Measurements from ENCODE around the gene LRRC17.

LRRC17 gene

DNA sequence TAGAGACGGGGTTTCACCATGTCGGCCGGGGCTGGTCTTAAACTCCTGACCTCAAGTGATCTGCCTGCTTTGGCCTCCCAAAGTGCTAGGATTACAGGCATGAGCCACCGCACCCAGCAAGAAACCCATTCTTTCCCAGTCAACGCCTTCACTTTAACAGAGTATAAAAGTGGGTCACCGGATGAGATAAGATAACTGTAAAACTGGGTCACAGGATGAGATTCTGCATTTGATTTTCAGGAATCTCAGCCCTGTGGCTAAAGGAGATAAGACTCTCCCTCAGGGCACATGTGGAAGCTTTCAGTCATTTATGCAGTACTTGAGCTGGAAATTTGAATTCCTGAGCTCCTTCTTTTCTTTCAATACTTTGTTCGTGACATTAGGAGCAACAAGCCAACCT lies 70.8 kb downstream of the LRRC17 start:
- no peak overlapping the region for H3K4me3 ChIP-seq (ENCODE audit: low read depth, low read length)
- DNase-seq (ENCODE audit: low read depth), result no peak
- in situ Hi-C loops (cut with HindIII; ENCODE audit: low sequenced_read_pairs), result no loop called here
- TF ChIP-seq, protein P1, sequence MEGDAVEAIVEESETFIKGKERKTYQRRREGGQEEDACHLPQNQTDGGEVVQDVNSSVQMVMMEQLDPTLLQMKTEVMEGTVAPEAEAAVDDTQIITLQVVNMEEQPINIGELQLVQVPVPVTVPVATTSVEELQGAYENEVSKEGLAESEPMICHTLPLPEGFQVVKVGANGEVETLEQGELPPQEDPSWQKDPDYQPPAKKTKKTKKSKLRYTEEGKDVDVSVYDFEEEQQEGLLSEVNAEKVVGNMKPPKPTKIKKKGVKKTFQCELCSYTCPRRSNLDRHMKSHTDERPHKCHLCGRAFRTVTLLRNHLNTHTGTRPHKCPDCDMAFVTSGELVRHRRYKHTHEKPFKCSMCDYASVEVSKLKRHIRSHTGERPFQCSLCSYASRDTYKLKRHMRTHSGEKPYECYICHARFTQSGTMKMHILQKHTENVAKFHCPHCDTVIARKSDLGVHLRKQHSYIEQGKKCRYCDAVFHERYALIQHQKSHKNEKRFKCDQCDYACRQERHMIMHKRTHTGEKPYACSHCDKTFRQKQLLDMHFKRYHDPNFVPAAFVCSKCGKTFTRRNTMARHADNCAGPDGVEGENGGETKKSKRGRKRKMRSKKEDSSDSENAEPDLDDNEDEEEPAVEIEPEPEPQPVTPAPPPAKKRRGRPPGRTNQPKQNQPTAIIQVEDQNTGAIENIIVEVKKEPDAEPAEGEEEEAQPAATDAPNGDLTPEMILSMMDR (IDR thresholded peaks at IDR 0.05; ENCODE audit: low read depth, low read length, missing control alignments), result no peak

- DNase-seq (ENCODE audit: low read depth), result no peak
- no peak overlapping the region for H3K4me3 ChIP-seq (ENCODE audit: low read depth, low read length)
- TF ChIP-seq, protein P1 (IDR thresholded peaks at IDR 0.05; ENCODE audit: low read depth, low read length, missing control alignments), result no peak
- in situ Hi-C loops (cut with HindIII; ENCODE audit: low sequenced_read_pairs), result no loop called here
These were observed 72.5 kb downstream of the LRRC17 start for GRCh38 chr7:102985176-102985783.

DNA sequence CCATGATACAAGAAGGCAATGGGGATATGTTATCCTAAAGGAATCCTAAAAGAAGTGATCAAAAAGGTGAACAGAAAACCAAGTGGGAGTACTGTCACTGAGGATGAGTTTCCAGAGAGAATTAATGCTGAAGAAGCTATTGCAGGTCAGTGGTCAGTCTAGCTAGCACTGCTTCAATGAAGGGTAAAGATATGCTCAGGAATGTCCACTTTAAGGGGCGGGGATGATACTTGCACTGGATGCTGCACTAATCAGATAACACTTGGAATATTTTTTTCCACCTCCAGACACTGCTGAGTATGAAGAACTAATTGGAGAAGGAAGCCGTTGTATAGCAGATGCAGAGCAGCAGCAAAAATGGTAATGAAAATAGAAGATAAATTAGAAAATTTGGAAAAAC lies 75.3 kb downstream of the LRRC17 start:
- in situ Hi-C loops (cut with HindIII; ENCODE audit: low sequenced_read_pairs), result no loop called here
- no peak overlapping the region for H3K4me3 ChIP-seq (ENCODE audit: low read depth, low read length)
- DNase-seq (ENCODE audit: low read depth), result no peak
- TF ChIP-seq, protein P1 (IDR thresholded peaks at IDR 0.05; ENCODE audit: low read depth, low read length, missing control alignments), result no peak

DNA sequence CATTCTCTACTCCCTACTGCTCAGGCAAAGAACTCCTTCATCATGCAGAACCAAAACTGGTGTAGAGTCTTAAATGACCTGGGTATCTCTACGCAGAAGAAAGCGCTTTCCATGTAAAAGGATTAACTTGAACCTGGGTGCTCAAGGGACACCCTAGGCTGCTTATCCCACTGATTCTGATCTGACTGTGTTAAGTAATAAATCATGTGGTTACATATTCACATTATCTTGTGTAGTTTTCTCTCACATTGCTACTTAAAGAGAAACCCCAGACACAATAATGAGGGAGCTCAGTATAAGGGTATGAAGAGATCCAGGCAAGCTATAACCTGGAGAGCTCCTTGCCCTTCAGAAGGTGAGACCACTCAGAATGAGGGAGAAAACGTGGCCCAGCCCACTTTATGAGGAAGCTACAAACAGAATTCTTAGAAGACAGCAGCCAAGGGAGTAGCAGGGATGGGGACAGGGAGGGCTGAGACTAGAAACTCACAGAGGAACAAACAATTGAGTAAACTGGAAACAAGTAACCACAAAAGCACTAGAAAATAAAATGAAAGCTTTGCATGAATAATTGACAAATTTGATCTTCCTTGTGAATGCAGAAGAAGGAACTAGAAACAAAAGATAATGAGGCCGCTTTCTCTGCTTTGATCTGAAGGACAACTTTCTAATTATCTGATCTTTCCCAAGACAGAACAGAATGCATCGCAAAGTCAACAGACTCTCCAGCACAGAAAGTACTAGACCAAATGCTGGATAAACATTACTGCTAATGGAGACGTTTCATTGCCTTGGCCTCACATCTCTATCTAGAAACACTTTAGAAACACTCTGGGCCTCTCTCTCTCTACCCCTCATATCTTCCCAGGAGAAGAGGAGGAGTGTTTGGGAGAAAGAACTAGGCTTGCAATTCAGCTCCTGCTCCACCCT lies 76.1 kb downstream of the LRRC17 start:
- TF ChIP-seq, protein P1 (IDR thresholded peaks at IDR 0.05; ENCODE audit: low read depth, low read length, missing control alignments), result no peak
- no peak overlapping the region for H3K4me3 ChIP-seq (ENCODE audit: low read depth, low read length)
- in situ Hi-C loops (cut with HindIII; ENCODE audit: low sequenced_read_pairs), result no loop called here
- no peak for DNase-seq (ENCODE audit: low read depth)

DNA sequence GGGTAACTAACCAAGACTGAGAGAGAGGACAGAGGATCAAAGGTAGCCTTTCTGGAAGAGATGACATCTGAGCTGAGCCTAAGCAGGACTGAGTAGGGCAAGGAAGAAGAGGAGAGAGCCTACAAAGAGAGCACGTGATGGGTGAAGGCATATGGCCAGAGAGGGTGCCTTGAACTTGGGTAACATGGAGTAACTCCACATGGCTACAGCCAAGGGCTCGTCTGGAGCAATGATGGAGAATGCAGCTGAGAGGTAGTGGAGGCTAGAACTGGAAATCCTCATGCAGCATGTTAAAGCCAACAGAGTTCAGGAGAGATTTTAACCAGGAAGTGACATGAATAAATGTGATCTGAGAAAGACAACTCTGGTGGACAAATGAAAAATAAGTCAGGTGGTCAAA lies 77.8 kb downstream of the LRRC17 start:
- TF ChIP-seq, protein P1 (IDR thresholded peaks at IDR 0.05; ENCODE audit: low read depth, low read length, missing control alignments), result no peak
- no peak for DNase-seq (ENCODE audit: low read depth)
- in situ Hi-C loops (cut with HindIII; ENCODE audit: low sequenced_read_pairs), result no loop called here
- no peak overlapping the region for H3K4me3 ChIP-seq (ENCODE audit: low read depth, low read length)

DNA sequence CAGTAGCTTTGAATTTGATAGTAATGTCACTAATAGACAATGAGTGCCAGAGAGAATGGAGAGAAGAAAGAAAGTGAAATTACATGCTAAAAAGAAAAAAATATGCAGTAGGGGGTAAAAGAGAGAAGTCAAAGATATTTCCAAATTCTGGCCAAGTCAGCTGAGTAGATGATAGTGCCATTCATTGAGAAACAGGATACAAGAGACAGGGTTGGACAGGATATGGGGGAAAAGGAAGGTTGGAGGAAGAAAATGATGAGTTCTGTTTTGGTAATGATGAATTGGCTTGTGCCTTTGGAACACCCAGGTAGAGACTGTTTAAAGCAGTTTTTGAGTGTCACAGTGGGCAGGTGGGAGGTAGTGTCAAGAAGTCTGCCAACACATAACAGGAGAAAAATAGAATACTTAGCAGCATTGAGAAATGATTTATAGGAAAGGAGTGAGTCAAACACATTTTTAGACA lies 78.3 kb downstream of the LRRC17 start:
- no peak for DNase-seq (ENCODE audit: low read depth)
- TF ChIP-seq, protein P1 (IDR thresholded peaks at IDR 0.05; ENCODE audit: low read depth, low read length, missing control alignments), result no peak
- no peak overlapping the region for H3K4me3 ChIP-seq (ENCODE audit: low read depth, low read length)
- in situ Hi-C loops (cut with HindIII; ENCODE audit: low sequenced_read_pairs), result no loop called here
